Activated CD4-positive, alpha-beta T cell treated with anti-CD3 and anti-CD28 coated beads, Interleukin-2, amount 10 ng/mL, durations not matched to agents 7 days and 5 days (primary cell): Measurements from ENCODE around the gene WDR70. TPM values are rescaled to one million over a fixed set of nuclear protein-coding genes. Genes with fewer than 3 reads are reported as not detected.
"Not testable (repeated sequence)": the region's sequence is repeated elsewhere in the genome, so short reads cannot be mapped to it uniquely, and the experiment has no call there.

Experiments
- CTCF ChIA-PET: fragments of 350-600 bp; sonication (Branson Sonifier 250); formaldehyde crosslinking; loops from one replicate; lab custom pipeline; 2021; ENCODE audit warnings: antibody characterized with exemption; lab: Charles Lee
- POLR2A ChIA-PET: fragments of 350-600 bp; sonication (Branson Sonifier 250); formaldehyde crosslinking; loops from one replicate; lab custom pipeline; 2021; ENCODE audit warnings: antibody characterized with exemption; lab: Charles Lee
- DNase-seq: peaks from one replicate; pipeline ENCODE4 v3.0.0-alpha.2; 2020
- H3K27ac Mint-ChIP-seq: one replicate; pipeline ENCODE4 v1.8.0; 2021; ENCODE audit warnings: mild to moderate bottlenecking, moderate library complexity, mixed read lengths
- H3K27me3 Mint-ChIP-seq: one replicate; pipeline ENCODE4 v1.8.0; 2021; ENCODE audit warnings: mixed read lengths
- H3K36me3 Mint-ChIP-seq: one replicate; pipeline ENCODE4 v1.8.0; 2021; ENCODE audit warnings: low read depth, mixed read lengths
- H3K4me1 Mint-ChIP-seq: one replicate; pipeline ENCODE4 v1.8.0; 2021; ENCODE audit warnings: mixed read lengths
- H3K4me3 Mint-ChIP-seq: one replicate; pipeline ENCODE4 v1.8.0; 2021; ENCODE audit warnings: mild to moderate bottlenecking, moderate library complexity, mixed read lengths
- H3K9me3 Mint-ChIP-seq: one replicate; pipeline ENCODE4 v1.8.0; 2021; ENCODE audit warnings: mixed read lengths
- total RNA-seq, 2 experiments: library from RNA; stranded (reverse); gene quantifications; one replicate each; pipeline ENCODE4 v1.2.3, GENCODE V29; 2021

WDR70 gene
- total RNA-seq, 2 experiments from 2014 or later: 31.8 to 38.3 TPM

GRCh38 chr5:37501152-37501551 lies 122.0 kb downstream of the WDR70 start:
- H3K27ac Mint-ChIP-seq: no peak overlapping the region
- H3K27me3 Mint-ChIP-seq: no peaks in the 10 kb centered on the region
- no peak for DNase-seq
- peaks cover 45% of the 10 kb centered on the region for H3K36me3 Mint-ChIP-seq
- ChIA-PET POLR2A (no interaction called here), CTCF (no interaction called here)
- H3K4me3 Mint-ChIP-seq: no peak overlapping the region
- H3K4me1 Mint-ChIP-seq: no peaks in the 10 kb centered on the region
- H3K9me3 Mint-ChIP-seq: no peaks in the 10 kb centered on the region

- POLR2A ChIA-PET: no interaction called here
- Mint-ChIP-seq H3K27me3 (no peaks in the 10 kb centered on the region), H3K4me3 (no peak overlapping the region), H3K27ac (no peak overlapping the region), H3K36me3 (peaks cover 19% of the 10 kb centered on the region), H3K4me1 (no peaks in the 10 kb centered on the region), H3K9me3 (no peaks in the 10 kb centered on the region)
- DNase-seq: no peak
- CTCF ChIA-PET: no interaction called here
These were observed 127.1 kb downstream of the WDR70 start for GRCh38 chr5:37506241-37506640.

- ChIA-PET CTCF (no interaction called here), POLR2A (no interaction called here)
- H3K4me1 Mint-ChIP-seq: no peaks in the 10 kb centered on the region
- DNase-seq: no peak
- no peaks in the 10 kb centered on the region for H3K9me3 Mint-ChIP-seq
- H3K4me3 Mint-ChIP-seq: no peak overlapping the region
- H3K27me3 Mint-ChIP-seq: no peaks in the 10 kb centered on the region
- H3K27ac Mint-ChIP-seq: no peak overlapping the region
- peaks cover 19% of the 10 kb centered on the region for H3K36me3 Mint-ChIP-seq
These were observed 127.6 kb downstream of the WDR70 start for GRCh38 chr5:37506722-37507121.

GRCh38 chr5:37511646-37512045 lies 132.5 kb downstream of the WDR70 start:
- DNase-seq: no peak
- POLR2A ChIA-PET: no interaction called here
- Mint-ChIP-seq H3K4me1 (no peaks in the 10 kb centered on the region), H3K4me3 (no peak overlapping the region), H3K27ac (no peak overlapping the region), H3K9me3 (no peaks in the 10 kb centered on the region), H3K27me3 (no peaks in the 10 kb centered on the region), H3K36me3 (no peaks in the 10 kb centered on the region)
- CTCF ChIA-PET: no interaction called here

GRCh38 chr5:37514946-37515345 lies 135.8 kb downstream of the WDR70 start:
- CTCF ChIA-PET: interaction anchor here (0.6 kb wide), 1 partner anchor 737 kb away, joined by 3 read pairs; no protein-coding TSS in a partner anchor
- Mint-ChIP-seq H3K27me3 (no peaks in the 10 kb centered on the region), H3K27ac (no peak overlapping the region), H3K9me3 (no peaks in the 10 kb centered on the region), H3K4me3 (no peak overlapping the region), H3K4me1 (no peaks in the 10 kb centered on the region), H3K36me3 (peaks cover 10% of the 10 kb centered on the region)
- no peak for DNase-seq
- POLR2A ChIA-PET: no interaction called here

GRCh38 chr5:37517686-37518085 lies 138.6 kb downstream of the WDR70 start:
- H3K9me3 Mint-ChIP-seq: peaks cover 3% of the 10 kb centered on the region
- H3K4me3 Mint-ChIP-seq: no peak overlapping the region
- ChIA-PET POLR2A (no interaction called here), CTCF (interaction anchor here (0.9 kb wide), 1 partner anchor 9 kb away, joined by 7 read pairs; no protein-coding TSS in a partner anchor)
- no peak for DNase-seq
- no peak overlapping the region for H3K27ac Mint-ChIP-seq
- H3K4me1 Mint-ChIP-seq: no peaks in the 10 kb centered on the region
- no peaks in the 10 kb centered on the region for H3K27me3 Mint-ChIP-seq
- H3K36me3 Mint-ChIP-seq: peaks cover 13% of the 10 kb centered on the region

- H3K4me1 Mint-ChIP-seq, H3K4me3 Mint-ChIP-seq, H3K27me3 Mint-ChIP-seq, CTCF ChIA-PET, DNase-seq, H3K9me3 Mint-ChIP-seq, H3K27ac Mint-ChIP-seq, POLR2A ChIA-PET: not testable (repeated sequence)
- H3K36me3 Mint-ChIP-seq: peaks cover 14% of the 10 kb centered on the region
These were observed 139.2 kb downstream of the WDR70 start for GRCh38 chr5:37518356-37518755.

GRCh38 chr5:37519304-37519703 lies 140.2 kb downstream of the WDR70 start:
- Mint-ChIP-seq H3K4me1 (no peaks in the 10 kb centered on the region), H3K4me3 (no peak overlapping the region), H3K27ac (no peak overlapping the region), H3K9me3 (peaks cover 4% of the 10 kb centered on the region), H3K36me3 (peaks cover 20% of the 10 kb centered on the region), H3K27me3 (no peaks in the 10 kb centered on the region)
- CTCF ChIA-PET: no interaction called here
- POLR2A ChIA-PET: no interaction called here
- no peak for DNase-seq

- no peak overlapping the region for H3K4me3 Mint-ChIP-seq
- peaks cover 4% of the 10 kb centered on the region for H3K9me3 Mint-ChIP-seq
- H3K36me3 Mint-ChIP-seq: peaks cover 20% of the 10 kb centered on the region
- no peaks in the 10 kb centered on the region for H3K4me1 Mint-ChIP-seq
- CTCF ChIA-PET: no interaction called here
- no peaks in the 10 kb centered on the region for H3K27me3 Mint-ChIP-seq
- DNase-seq: no peak
- POLR2A ChIA-PET: no interaction called here
- H3K27ac Mint-ChIP-seq: no peak overlapping the region
These were observed 140.7 kb downstream of the WDR70 start for GRCh38 chr5:37519807-37520206.

- no peak overlapping the region for H3K4me3 Mint-ChIP-seq
- no peak for DNase-seq
- no peaks in the 10 kb centered on the region for H3K27me3 Mint-ChIP-seq
- no peaks in the 10 kb centered on the region for H3K4me1 Mint-ChIP-seq
- POLR2A ChIA-PET: no interaction called here
- H3K36me3 Mint-ChIP-seq: peaks cover 20% of the 10 kb centered on the region
- CTCF ChIA-PET: no interaction called here
- H3K9me3 Mint-ChIP-seq: peaks cover 4% of the 10 kb centered on the region
- H3K27ac Mint-ChIP-seq: no peak overlapping the region
These were observed 141.7 kb downstream of the WDR70 start for GRCh38 chr5:37520811-37521210.

GRCh38 chr5:37532976-37533740 lies 154.0 kb downstream of the WDR70 start:
- POLR2A ChIA-PET: no interaction called here
- Mint-ChIP-seq H3K9me3 (no peaks in the 10 kb centered on the region), H3K36me3 (peaks cover 12% of the 10 kb centered on the region), H3K4me3 (no peak overlapping the region), H3K4me1 (no peaks in the 10 kb centered on the region), H3K27me3 (no peaks in the 10 kb centered on the region), H3K27ac (no peak overlapping the region)
- CTCF ChIA-PET: interaction anchor here (0.6 kb wide), 1 partner anchor 71 kb away, joined by 4 read pairs; no protein-coding TSS in a partner anchor
- no peak for DNase-seq

GRCh38 chr5:37533851-37534250 lies 154.7 kb downstream of the WDR70 start:
- Mint-ChIP-seq H3K27me3 (no peaks in the 10 kb centered on the region), H3K9me3 (no peaks in the 10 kb centered on the region), H3K4me1 (no peaks in the 10 kb centered on the region), H3K36me3 (peaks cover 12% of the 10 kb centered on the region), H3K27ac (no peak overlapping the region), H3K4me3 (no peak overlapping the region)
- DNase-seq: no peak
- ChIA-PET POLR2A (no interaction called here), CTCF (no interaction called here)

GRCh38 chr5:37539459-37539858 lies 160.3 kb downstream of the WDR70 start:
- DNase-seq: no peak
- Mint-ChIP-seq H3K4me3 (no peak overlapping the region), H3K36me3 (no peaks in the 10 kb centered on the region), H3K9me3 (no peaks in the 10 kb centered on the region), H3K27me3 (no peaks in the 10 kb centered on the region), H3K27ac (no peak overlapping the region), H3K4me1 (no peaks in the 10 kb centered on the region)
- ChIA-PET POLR2A (no interaction called here), CTCF (no interaction called here)

- DNase-seq: no peak
- Mint-ChIP-seq H3K27ac (no peak overlapping the region), H3K4me1 (no peaks in the 10 kb centered on the region), H3K9me3 (no peaks in the 10 kb centered on the region), H3K27me3 (no peaks in the 10 kb centered on the region), H3K4me3 (no peak overlapping the region), H3K36me3 (no peaks in the 10 kb centered on the region)
- ChIA-PET POLR2A (no interaction called here), CTCF (no interaction called here)
These were observed 164.1 kb downstream of the WDR70 start for GRCh38 chr5:37543216-37543615.
